Right lobe of liver (tissue), 4 donors: ENCODE data around the gene LRP6.

ENCODE experiments used
- POLR2A ChIP-seq: fragments of 450-650 bp; IDR thresholded peaks from one replicate; pipeline ENCODE4 v1.6.1; 2017; ENCODE audit warnings: antibody characterized with exemption, mild to moderate bottlenecking
- TF ChIP-seq, protein P1 (sequence below), 4 donors: fragments of 200-600 bp in 3 of 4; fragments of 450-650 bp in 1 of 4; IDR thresholded peaks; one replicate each; pipeline versions ENCODE4 v1.5.1 to v1.8.0; 2016 to 2022; ENCODE audit warnings: antibody characterized with exemption in 4 of 4, mild to moderate bottlenecking in 2 of 4
- donor health status: DM: no; HTN: no; CAD: no.
- donor health status: DM: no; HTN: no; CAD: no.
- donor health status: DM: no; HTN: yes; CAD: no.

DNA sequence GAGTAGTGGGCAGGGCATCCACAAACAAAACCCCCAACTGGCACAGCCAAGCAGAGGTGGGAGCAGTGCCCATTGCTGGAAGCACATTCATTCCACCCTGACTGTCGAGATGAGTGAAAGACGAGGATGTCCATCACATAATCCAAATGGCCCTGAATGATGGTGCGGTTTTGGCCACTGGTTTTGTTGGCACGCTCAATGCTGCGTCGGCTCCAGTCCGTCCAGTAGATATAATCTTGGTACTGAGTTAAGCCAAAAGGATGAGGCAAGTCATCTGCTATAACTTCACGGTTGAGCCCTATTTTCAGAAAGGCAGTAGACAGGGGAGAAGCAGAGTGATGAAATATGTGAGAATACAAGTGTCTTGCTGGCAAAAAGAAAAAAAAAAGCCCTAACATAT, 108.0 kb downstream of the LRP6 start:
- no peak for TF ChIP-seq POLR2A
- TF ChIP-seq, protein P1, sequence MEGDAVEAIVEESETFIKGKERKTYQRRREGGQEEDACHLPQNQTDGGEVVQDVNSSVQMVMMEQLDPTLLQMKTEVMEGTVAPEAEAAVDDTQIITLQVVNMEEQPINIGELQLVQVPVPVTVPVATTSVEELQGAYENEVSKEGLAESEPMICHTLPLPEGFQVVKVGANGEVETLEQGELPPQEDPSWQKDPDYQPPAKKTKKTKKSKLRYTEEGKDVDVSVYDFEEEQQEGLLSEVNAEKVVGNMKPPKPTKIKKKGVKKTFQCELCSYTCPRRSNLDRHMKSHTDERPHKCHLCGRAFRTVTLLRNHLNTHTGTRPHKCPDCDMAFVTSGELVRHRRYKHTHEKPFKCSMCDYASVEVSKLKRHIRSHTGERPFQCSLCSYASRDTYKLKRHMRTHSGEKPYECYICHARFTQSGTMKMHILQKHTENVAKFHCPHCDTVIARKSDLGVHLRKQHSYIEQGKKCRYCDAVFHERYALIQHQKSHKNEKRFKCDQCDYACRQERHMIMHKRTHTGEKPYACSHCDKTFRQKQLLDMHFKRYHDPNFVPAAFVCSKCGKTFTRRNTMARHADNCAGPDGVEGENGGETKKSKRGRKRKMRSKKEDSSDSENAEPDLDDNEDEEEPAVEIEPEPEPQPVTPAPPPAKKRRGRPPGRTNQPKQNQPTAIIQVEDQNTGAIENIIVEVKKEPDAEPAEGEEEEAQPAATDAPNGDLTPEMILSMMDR (IDR thresholded peaks at IDR 0.05) = no peak
